ENCODE results near the gene PMS1. TPM values are rescaled to one million over a fixed set of nuclear protein-coding genes. Genes with fewer than 3 reads are reported as not detected.

Gene PMS1
- total RNA-seq, 1 donor from 2014 or later = 16.4 TPM

Other genes with a start within 250 kb of the PMS1 start
- 15.6 and 109 TPM in 2 replicates for gene SLC40A1, start 203.7 kb upstream of the PMS1 start, total RNA-seq
- 70.8 and 71.1 TPM in 2 replicates for gene ASNSD1, start 123.0 kb upstream of the PMS1 start, total RNA-seq
- 3.4 and 3.6 TPM in 2 replicates for gene ANKAR, start 109.8 kb upstream of the PMS1 start, total RNA-seq
- 6.8 and 9.2 TPM in 2 replicates for gene OSGEPL1, start 21.7 kb upstream of the PMS1 start, total RNA-seq
- 30.7 and 39.7 TPM in 2 replicates for gene ORMDL1, start 111 bp upstream of the PMS1 start, total RNA-seq